DMS53 (cell line): Measurements from ENCODE around the gene BRD7.

Experiments
- DNase-seq: peaks from one replicate; lab custom pipeline; 2025; lab: John Stamatoyannopoulos, UW

BRD7 gene

DNA sequence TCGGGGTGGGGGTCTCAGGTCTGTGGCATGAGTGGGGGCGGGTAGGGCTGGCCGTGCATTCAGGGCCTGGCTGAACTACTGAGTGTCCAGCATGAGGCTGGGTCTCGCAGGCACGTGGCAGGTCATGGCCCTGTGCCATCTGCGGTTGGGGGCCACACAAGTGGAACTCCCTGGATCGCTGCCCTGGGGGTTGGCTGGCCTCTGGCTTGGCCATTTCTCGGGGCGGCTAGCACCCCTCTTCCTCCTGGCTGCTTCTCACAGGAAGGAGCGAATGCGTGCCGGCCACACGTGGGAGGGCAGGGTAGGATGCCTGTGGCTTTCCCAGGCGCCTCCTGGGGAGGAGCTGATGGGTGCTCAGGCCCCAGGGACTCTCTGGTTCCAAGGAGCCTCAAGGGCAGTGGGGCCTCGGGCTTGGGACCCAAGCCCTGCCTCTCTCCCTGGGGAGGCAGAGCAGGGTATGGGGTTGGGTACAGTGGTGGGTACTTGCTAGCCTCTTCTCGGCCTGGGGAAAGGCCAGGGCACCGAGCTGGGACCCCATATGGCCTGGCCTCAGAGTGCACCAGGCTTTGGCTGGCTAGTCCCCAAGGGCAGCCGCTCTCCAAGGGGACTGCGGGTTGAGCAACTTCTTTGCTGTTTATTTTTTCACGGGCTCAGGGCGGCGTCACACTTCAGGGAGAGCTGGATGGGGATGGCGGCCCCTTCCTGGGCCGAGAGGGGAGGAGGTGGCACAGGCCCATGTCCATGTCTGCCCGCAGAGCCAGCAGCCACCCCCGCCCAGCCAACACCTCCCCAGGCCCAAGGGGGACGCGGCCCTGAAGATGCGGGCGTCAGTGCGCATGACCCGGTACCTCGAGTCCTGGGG, 65.0 kb downstream of the BRD7 start:
- DNase-seq: no peak

DNA sequence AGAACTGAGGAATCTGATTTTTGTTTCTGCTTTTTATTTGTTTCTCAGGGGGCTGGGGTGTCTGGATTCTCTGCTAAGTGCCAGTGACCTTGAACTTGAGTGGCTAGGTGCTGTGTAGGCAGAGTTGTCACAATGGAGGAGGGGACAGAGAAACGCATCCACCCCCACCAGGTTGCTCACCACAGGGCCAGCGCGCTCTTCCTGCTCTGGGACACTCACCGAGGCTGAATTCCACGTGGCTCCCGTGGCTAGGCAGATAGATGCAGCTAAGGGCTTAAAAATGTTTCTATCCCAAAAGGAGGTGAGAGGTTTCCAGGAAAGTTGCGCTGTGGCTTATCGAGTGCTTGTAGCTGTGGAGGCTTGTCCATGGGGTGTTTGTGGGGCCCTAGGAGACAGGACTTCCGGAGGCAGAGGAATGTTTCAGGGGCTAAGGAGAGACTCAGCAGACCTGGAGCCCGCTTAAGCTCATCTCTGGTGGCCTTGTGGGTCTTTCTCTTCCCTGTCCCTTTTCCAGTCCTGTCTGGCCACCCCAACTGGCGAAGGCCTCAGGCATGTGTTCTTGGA, 65.7 kb downstream of the BRD7 start:
- no peak for DNase-seq

DNA sequence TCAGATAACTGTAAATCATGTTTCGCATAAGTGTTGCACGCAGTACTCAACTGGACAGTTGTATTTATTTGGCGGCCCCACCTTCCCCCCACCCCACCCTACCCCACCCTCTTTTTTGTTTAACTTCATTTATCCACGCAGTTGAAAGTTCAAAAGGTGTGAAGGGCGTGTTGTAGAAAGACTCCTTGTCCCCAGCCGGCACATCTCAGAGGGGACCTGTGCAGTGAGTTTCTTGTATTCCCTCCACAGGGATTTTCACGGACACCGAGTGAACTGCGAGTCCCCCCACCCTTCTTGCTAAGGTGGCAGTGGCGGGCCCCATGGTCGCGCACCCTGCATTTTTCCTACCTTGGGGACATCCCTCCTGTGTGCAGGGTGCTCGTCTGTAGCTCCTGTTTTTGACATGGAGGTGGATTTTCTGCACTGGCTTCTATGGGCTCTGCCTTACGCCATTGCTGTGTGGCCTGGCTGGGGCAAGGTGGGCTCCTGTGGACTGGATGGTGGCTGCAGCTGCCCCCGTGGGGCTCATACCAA, 66.2 kb downstream of the BRD7 start:
- no peak for DNase-seq

DNA sequence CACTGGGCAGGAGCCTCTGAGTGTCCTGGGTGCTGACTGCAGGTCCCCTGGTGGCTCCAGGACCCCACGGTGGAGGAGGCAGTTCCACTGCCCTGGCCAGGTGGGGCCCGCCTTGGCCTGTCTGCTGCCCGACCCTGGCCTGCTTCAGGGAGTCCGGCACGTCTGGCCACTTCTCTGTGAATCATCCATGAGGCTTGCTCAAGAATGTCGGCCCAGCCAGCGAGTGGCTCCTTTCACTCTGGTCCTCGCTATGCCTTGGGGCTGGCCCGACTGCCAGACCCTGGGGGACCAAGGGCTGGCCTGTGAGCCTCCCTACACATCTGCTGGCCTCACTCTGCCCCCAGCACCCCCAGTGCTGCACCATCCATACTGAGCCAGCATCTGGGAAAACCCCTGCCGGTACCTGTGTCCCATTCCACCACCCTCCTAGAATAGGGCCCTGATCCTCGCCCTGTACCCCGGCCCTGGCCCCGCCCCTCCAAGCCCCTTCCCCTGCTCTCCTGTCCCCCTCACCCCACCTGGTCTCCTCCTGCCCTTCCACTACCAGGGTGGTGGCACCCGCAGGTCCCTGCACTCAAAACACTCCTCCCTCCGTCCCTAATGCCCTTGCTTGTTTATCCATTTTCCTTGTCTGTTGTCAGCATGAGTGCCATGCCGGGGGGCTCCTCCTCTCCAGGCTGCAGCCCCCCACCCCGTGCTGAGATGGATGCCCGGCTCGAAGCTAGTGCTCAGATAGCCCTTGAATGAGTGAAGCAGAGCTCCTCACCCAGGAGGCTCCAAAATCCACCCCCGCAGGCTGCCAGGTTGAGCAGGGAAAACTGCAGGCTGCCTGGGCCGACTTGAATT, 66.9 kb downstream of the BRD7 start:
- DNase-seq: no peak

DNA sequence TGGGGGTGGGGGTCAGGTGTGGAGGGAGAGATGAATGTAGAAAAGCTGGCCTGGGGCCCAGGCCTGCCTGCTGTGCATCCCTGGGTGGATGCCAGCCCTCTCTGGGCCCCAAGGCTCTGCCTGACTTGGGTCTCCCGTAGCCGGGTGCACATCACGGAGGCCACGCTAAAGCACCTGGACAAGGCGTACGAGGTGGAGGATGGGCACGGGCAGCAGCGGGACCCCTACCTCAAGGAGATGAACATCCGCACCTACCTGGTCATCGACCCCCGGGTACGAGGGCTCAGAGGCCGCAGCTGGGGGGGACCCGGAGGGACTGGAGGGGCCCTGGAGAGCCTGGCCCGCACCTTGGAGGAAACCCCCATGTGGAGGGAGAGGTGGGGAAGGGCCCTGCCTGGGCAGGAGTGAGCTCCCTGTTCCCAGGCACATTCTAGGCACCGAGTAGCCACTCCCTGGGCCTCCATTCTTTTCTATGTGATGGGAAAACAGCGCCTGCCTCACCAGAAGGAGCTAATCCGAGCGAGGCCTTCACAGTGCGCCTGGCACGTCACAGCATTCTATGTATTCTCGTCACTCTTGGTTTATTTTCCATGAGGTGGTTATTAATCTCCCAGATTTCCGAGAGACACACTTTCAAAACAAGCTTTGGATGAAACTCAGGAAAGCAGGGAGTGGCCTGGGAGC, 67.7 kb downstream of the BRD7 start:
- no peak for DNase-seq

DNA sequence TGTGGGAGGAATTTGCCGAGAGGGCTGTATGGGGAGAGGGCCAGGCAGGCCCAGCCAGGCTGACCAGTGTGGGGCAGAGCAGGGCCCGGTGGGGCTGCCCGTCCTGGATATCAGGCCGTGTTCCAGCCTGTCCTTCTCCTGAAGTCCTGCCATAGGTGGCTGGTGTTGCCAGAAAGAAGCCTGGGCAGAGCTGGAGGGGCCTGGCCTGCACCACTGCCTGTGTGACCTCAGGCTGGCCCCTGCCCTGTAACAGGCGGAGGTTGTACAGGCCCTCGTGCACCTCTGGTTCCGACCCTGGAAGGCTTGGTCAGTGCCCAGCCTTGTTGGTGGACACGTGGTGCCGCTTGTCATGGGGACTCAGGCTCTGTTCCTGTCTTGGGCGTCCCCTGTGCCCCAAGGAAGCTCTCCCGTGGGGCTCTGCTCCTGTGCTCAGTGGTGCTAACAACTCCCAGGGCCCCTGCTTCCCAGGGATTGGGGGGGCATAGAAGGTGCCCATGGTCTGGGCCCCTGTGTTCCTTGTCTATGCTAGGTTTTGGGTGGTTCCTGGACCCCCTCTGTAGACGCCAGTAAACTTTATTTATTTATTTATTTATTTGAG, 69.2 kb downstream of the BRD7 start:
- no peak for DNase-seq

DNA sequence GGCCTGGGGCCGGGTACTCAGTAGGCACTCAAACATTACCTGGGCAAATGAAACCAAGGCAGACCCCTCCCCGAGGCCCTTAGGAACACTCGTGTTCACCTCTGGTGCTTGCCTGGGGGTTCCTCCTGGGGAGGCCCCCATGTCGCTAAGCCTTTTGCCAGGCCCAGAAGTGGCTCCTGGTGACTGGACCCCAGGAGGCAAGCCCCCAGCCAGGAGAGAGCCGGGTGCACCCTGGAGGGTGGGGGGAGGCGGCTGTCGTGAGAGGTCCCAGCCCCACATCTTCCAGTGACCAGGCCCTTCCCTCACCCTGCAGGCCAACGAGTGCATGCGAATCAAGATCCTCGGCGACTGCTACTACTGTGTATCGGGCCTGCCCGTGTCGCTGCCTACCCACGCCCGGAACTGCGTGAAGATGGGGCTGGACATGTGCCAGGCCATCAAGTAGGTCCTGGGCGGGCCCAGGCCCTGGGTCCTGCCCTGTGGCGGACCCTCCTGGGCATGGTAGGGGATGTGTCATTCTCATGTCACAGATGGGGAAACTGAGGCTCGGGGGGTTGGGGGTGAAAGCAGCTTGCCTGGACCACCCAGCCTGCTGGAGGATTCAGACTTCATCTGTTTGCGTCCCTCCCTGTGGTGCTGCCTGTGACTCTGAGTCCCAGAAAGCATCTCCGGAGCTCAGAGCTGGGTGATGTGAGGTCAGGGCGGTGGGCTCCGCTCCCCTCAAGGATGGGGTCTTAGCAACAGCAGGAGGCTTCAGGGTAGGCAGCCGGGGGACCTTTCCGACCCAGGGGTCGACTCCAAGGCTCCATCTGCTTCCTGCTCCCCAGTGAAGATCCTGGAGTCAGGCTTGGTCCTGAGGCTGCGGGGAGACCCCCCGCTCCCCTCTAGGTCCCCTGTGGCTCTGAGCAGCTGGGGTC, 69.9 kb downstream of the BRD7 start:
- no peak for DNase-seq

DNA sequence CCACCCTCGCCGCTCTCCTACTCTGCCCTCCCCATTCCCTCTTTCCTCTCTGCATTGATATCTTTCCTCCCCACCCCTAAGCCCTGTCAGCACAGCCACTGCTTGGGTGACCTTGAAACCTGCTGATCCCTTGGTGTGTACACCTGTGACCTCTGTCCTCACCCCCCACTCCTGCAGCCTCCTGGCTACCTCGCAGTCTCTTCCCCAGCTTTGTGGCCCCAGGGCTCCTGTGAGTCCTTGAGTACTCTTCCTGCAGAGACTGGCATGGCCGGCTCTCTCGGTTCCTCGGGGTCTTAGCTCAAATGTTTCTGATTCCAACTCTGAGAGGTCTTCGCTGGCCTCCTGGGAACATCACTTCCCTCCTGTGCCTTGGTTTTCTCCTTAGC, 70.7 kb downstream of the BRD7 start:
- no peak for DNase-seq

DNA sequence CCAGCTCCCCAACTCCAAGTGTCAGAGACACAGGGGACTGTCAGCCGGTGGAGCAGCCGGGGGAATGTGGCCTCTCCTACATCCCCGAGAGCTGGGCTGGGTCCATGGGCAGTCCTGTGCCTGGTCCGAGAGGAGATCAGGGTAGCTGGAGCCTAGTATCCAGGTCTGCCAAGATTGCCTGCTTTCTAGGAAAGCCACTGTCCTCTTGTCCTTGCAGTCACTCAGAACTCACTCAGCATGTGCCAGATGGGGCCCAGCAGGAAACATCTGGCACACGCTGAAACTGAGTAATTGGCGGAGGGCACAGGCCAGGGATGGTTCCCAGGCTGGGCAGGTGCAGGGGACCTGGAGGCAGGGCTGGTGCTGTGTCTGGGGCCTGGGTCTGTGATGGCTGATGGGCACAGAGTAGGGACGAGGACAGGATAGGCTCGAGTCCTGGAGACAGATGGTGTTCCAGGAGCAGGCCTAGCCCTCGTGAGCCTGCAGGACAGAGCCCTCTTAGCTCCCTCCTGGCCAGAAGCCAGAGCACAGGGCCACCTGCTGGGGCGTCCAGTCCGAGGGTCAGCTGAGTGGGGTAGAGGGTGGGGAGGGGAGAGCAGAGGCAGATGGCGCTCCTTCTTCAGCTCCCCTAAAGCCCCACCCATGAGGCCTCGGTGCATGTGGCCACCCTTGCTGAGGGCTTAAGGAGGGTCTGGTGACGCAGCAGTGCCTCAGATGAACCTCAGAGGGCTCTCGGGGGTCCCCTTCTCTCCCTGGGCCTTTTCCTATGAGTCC, 71.3 kb downstream of the BRD7 start:
- DNase-seq: peak; percentile 63

DNA sequence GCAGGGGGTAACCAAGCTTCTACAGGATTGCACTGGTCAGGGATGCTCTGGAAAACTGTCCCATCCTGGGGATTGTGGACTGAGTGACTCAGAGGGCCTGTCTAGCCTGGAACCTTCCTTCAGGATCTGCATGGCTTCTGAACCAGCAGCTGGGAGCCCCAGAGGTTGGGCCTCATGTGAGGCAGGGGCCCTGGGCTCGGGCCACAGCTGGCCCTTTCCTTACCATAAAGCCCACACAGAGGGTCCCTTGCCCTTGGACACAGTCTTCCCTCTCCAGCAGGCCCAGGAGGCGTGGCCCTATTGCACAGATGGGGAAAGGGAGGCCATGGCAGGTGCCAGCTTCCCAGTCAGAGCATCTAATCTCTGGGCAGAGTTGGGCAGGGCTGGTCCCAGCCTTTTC, 72.0 kb downstream of the BRD7 start:
- DNase-seq: peak; percentile 21

DNA sequence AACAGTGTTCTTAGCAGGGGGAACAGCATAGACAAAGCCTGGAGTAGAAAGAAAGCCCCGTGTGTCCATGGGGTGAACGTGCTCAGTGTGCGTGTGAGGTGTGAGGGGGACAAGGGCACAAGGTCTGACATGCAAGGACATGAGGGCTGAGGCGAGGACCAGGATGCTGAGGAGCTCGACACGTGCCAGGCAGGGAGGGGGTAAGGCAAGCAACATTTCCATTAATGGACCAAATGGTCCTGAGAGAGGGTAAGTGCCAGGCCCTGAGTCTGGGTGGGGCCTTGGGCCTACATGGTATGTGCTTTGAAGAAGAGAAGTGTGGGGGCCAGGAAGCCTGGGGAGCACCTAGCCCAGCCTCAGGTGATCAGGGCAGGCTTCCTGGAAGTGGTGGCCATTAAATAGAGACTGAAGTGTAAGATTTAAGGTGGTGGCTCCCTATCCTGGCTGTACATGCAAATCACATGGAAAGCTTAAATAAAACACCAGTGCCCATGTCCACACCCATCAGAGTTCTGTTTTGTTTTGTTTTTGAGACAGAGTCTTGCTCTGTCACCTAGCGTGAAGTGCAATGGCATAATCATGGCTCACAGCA, 73.2 kb downstream of the BRD7 start:
- DNase-seq: no peak

DNA sequence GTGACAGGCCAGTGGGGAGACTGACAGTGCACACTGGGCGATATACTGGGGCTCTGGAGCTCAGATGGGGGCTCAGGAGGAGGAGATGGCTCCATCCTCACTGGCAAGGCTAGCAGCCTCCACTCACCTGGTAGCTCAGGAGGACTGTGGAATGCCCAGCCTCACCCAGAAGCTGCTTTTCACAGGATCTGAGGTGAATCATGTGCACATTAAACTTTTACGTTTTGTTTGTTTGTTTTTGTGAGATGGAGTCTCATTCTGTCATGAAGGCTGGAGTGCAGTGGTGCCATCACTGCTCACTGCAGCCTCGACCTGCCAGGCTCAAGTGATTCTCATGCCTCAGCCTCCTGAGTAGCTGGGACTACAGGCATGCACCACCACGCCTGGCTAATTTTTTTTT, 73.8 kb downstream of the BRD7 start:
- no peak for DNase-seq

DNA sequence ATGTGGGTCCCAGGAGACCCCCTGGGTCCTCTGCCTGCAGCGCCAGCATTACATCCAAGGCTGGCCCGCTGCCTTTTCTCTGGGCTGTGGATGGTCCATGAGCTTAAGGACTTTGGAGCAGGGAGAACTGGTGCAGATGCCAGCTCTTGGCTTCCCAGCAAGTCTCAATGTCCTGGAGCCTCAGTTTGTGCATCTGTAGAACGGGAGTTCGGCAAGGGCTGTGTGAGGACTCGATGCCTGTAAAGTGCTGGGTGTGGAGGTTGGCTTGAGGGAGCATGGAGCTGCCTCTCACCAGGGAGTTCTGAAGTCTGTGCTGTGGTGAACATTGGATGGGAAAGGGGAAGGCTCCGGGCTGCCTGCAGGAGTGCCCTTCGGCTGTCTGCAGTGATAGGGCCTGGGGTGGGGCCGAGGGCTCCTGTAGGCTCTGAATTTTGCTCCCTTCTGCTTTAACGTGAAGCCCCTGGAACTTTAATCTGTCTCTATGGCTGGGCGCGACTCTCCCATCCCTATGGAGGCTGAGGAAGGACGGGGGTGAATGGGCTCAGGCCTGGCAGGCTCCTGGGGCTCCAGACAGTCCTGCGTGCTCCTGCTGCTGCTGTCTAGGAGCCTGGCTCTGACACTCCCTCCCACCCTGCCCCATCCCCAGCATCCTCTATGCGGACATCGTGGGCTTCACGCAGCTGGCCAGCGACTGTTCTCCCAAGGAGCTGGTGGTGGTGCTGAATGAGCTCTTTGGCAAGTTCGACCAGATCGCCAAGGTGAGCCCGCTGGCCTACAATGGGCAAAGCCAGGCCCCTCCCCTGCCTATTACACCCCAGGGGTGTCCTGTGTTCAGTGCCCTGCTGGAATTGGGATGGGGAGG, 74.6 kb downstream of the BRD7 start:
- no peak for DNase-seq

DNA sequence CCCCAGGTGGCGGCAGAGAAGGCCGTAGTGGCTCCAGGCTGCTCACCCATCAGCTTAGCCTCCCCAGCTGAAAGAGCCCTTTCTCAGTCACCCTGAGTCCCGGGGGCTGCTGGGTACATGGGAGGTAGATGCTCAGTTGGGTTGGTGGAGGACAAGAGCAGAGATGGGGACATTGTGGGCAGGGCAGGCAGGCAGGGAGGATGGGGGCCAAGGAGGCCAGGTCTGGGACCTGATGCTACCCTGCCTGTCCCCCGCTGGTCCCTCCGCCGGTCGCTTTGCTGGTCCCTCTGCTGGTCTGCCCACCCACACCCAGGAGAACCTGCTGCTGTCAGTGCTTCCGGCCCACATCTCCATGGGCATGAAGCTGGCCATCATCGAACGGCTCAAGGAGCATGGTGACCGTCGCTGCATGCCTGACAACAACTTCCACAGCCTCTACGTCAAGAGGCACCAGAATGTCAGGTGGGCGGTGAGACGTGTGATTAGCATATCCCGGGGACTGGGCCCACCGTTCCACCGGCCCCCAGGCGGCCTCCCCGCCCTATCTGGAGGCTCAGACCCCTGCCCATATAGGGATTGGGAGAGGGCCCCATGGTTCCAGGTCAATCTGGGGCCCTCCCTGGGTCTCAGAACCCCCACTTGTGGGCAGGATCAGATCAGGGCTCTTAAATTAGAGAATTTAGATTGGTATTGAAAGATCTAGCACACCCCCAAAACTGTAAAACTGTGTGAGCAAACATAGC, 75.6 kb downstream of the BRD7 start:
- no peak for DNase-seq

DNA sequence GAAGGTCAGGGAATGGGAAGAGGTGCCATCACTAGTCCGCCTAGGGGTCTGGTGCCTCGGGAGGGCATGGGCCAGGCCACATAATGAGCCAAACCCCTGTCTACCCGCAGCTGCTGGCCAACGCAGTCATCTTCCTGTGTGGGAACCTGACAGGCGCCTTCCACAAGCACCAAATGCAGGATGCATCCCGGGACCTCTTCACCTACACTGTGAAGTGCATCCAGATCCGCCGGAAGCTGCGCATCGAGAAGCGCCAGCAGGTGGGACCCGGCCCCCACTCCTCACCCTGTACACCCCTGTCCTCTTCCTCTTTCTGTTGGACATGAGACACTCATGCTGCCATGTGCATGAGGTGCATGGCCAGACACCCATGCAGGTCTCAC, 76.2 kb downstream of the BRD7 start:
- DNase-seq: no peak

DNA sequence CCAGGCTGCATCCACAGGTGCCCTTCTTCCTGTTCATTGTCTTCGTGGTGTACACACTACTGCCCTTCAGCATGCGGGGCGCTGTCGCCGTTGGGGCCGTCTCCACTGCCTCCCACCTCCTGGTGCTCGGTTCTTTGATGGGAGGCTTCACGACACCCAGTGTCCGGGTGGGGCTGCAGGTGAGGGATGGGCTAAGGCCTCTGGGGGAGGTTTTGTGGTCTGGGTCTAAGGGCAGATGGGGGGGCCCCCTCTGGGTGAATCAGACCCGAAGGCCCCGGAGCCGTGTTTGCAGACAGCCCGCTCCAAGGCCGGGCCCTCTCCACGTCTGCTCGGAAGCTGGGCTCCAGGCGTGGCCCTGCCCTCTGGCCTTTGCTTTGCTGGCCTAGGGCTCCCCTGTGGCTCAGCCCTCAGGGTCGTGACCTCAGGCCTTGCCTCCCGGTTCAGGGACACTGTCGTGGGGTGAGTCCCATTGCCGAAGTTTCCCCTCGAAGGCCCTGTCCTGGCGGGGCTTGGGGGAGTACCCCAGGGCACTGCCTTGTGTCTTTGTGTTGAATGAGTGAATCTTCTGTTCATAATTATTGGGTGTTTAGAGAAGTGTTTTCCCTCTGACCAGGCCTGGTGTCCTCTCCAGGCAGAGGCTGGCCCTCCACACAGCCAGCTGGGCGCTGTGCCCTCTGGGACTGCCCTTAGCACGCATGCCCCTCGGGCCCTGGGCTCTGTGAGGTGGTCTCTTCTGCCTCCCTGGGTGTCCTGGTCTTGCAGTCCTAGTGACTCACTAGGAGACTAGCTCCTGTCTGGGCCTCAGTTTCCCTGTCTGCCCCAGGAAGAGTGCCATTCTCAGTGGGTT, 76.8 kb downstream of the BRD7 start:
- DNase-seq: no peak

DNA sequence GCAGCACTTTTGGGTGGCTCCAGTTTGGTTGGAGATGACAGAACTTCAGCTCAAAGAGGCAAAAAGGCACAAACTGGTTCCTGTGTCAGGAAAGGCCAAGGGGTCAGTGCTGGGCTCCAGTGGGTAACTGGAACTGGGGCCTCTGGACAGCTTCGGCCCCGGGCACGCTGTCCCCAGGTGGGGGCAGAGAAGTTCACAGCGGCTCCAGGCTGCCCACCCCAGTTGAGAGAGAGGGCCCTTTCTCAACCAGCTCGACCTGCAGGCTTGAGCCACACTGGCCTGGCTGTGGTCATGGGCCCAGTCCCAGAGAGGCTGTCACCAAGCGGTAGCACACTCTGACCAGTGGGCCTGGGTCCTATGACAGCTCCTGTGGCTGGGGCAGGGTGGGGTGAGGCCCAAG, 77.9 kb downstream of the BRD7 start:
- no peak for DNase-seq
